ENCODE measurements around the gene SVBP. TPM values are rescaled to one million over a fixed set of nuclear protein-coding genes. Genes with fewer than 3 reads are reported as not detected.
A peak's percentile ranks its signal among the peaks of the same experiment; 100 is the strongest.

The SVBP gene
- total RNA-seq, 4 donors from 2014 or later = 18.6 to 76.0 (median 44.9) TPM

DNA sequence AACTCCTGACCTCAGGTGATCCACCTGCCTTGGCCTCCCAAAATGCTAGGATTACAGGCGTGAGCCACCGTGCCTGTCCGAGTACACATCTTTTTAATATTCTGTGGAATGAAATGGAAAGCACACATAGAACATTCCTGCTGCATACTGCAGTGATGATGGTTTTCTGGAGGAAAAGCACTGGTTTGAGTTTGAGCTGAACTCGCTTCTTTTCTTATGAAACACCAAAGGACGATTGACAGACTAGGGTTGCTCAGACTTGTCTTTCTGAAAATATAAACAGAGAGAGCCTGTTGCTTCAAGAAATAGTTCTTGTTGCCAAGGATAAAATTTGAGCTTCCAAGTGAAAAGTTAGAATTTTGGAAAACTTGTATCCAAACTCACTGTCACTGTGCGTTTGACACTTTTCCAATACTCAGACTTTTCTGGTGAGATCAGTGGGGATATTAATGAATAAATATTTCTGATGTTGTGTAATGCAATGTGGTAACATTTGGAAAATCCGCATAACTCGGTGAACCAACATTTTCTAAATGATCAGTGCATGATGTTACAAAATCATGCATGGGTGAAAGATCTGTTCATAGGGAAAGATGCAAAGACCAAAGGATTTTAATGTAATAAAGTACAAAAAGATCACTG lies 15.2 kb downstream of the SVBP start:
- Histone ChIP-seq H3K36me3 (peaks cover 0 to 27% (median 2%) of the 10 kb centered on the region in 3 donors), H3K27me3 (no peaks in the 10 kb centered on the region), H3K9me3 (no peaks in the 10 kb centered on the region), H3K27ac (peak overlapping the region in 1 of 4 donors; percentile 15), H3K4me1 (no peaks in the 10 kb centered on the region), H3K4me3 (no peak overlapping the region)
- WGBS, 2 donors = 59 to 60% methylated on average over 8 of the region's 8 CpGs
- DNase-seq (ENCODE audit: low spot score in 2 of 2) = no peak
- TF ChIP-seq EP300 (IDR thresholded peaks at IDR 0.05) (peak in 1 of 2 donors; percentile 21), POLR2A (IDR thresholded peaks at IDR 0.05) (no peak), CTCF (IDR thresholded peaks at IDR 0.05) (no peak)

- TF ChIP-seq EP300 (IDR thresholded peaks at IDR 0.05) (no peak), CTCF (IDR thresholded peaks at IDR 0.05) (no peak), POLR2A (IDR thresholded peaks at IDR 0.05) (no peak)
- H3K4me3 ChIP-seq = no peak overlapping the region
- no peaks in the 10 kb centered on the region for H3K27me3 ChIP-seq
- no peaks in the 10 kb centered on the region for H3K9me3 ChIP-seq
- WGBS, 2 donors = 84 to 88% methylated on average over 5 of the region's 5 CpGs
- no peaks in the 10 kb centered on the region for H3K4me1 ChIP-seq
- no peak for DNase-seq (ENCODE audit: low spot score in 2 of 2)
- no peak overlapping the region for H3K27ac ChIP-seq
- H3K36me3 ChIP-seq = no peaks in the 10 kb centered on the region
Measured at GRCh38 chr1:42797979-42798378, 19.2 kb downstream of the SVBP start.

- Histone ChIP-seq H3K36me3 (no peaks in the 10 kb centered on the region), H3K27ac (no peak overlapping the region), H3K4me1 (no peaks in the 10 kb centered on the region), H3K9me3 (no peaks in the 10 kb centered on the region), H3K4me3 (no peak overlapping the region), H3K27me3 (no peaks in the 10 kb centered on the region)
- WGBS, 2 donors = 86 to 92% methylated on average over 3 of the region's 3 CpGs
- no peak for DNase-seq (ENCODE audit: low spot score in 2 of 2)
- TF ChIP-seq CTCF (IDR thresholded peaks at IDR 0.05) = no peak
- no peak for TF ChIP-seq POLR2A (IDR thresholded peaks at IDR 0.05)
- no peak for TF ChIP-seq EP300 (IDR thresholded peaks at IDR 0.05)
Measured at GRCh38 chr1:42797414-42797813, 19.8 kb downstream of the SVBP start.

GRCh38 chr1:42793824-42794223 lies 23.4 kb downstream of the SVBP start:
- H3K4me3 ChIP-seq = no peak overlapping the region
- TF ChIP-seq EP300 (IDR thresholded peaks at IDR 0.05) = peak in 1 of 2 donors; percentile 50
- TF ChIP-seq CTCF (IDR thresholded peaks at IDR 0.05) = no peak
- no peak for TF ChIP-seq POLR2A (IDR thresholded peaks at IDR 0.05)
- H3K27me3 ChIP-seq = no peaks in the 10 kb centered on the region
- H3K27ac ChIP-seq = no peak overlapping the region
- DNase-seq (ENCODE audit: low spot score in 2 of 2) = peak; percentile 38 to 74
- no peaks in the 10 kb centered on the region for H3K4me1 ChIP-seq
- no peaks in the 10 kb centered on the region for H3K9me3 ChIP-seq
- WGBS, 2 donors = 78 to 90% methylated on average over 2 of the region's 2 CpGs
- no peaks in the 10 kb centered on the region for H3K36me3 ChIP-seq

GRCh38 chr1:42788021-42788420 lies 29.2 kb downstream of the SVBP start:
- no peak for DNase-seq (ENCODE audit: low spot score in 2 of 2)
- Histone ChIP-seq H3K4me1 (peaks cover 0 to 16% (median 12%) of the 10 kb centered on the region in 4 donors), H3K27ac (no peak overlapping the region), H3K36me3 (peaks cover 0 to under 1% (median 0%) of the 10 kb centered on the region in 3 donors), H3K27me3 (no peaks in the 10 kb centered on the region), H3K4me3 (no peak overlapping the region), H3K9me3 (no peaks in the 10 kb centered on the region)
- WGBS, 2 donors = 89 to 95% methylated on average over 1 of the region's 1 CpG
- TF ChIP-seq CTCF (IDR thresholded peaks at IDR 0.05) (no peak), POLR2A (IDR thresholded peaks at IDR 0.05) (no peak), EP300 (IDR thresholded peaks at IDR 0.05) (no peak)
